Measurements from ENCODE around the gene LRP8.

The LRP8 gene

GRCh38 chr1:53309802-53310201 lies 18.1 kb downstream of the LRP8 start:
- TF ChIP-seq MYC (IDR thresholded peaks at IDR 0.05; ENCODE audit: low read depth, low read length) (no peak), MAX (IDR thresholded peaks at IDR 0.05; ENCODE audit: low read depth, low read length) (no peak), CTCF (IDR thresholded peaks at IDR 0.05; ENCODE audit: low read depth, low read length) (no peak), POLR2A (IDR thresholded peaks at IDR 0.05; ENCODE audit: extremely low read depth, insufficient read length) (no peak)
- no peak overlapping the region for H3K4me3 ChIP-seq (ENCODE audit: low read depth, low read length)
- no peak for DNase-seq (ENCODE audit: low read depth)

GRCh38 chr1:53308506-53308905 lies 19.4 kb downstream of the LRP8 start:
- no peak for TF ChIP-seq MAX (IDR thresholded peaks at IDR 0.05; ENCODE audit: low read depth, low read length)
- no peak for TF ChIP-seq POLR2A (IDR thresholded peaks at IDR 0.05; ENCODE audit: extremely low read depth, insufficient read length)
- TF ChIP-seq CTCF (IDR thresholded peaks at IDR 0.05; ENCODE audit: low read depth, low read length) = no peak
- TF ChIP-seq MYC (IDR thresholded peaks at IDR 0.05; ENCODE audit: low read depth, low read length) = no peak
- no peak for DNase-seq (ENCODE audit: low read depth)
- H3K4me3 ChIP-seq (ENCODE audit: low read depth, low read length) = no peak overlapping the region

GRCh38 chr1:53307037-53307436 lies 20.8 kb downstream of the LRP8 start:
- H3K4me3 ChIP-seq (ENCODE audit: low read depth, low read length) = no peak overlapping the region
- TF ChIP-seq MYC (IDR thresholded peaks at IDR 0.05; ENCODE audit: low read depth, low read length) = no peak
- no peak for TF ChIP-seq POLR2A (IDR thresholded peaks at IDR 0.05; ENCODE audit: extremely low read depth, insufficient read length)
- no peak for TF ChIP-seq MAX (IDR thresholded peaks at IDR 0.05; ENCODE audit: low read depth, low read length)
- TF ChIP-seq CTCF (IDR thresholded peaks at IDR 0.05; ENCODE audit: low read depth, low read length) = no peak
- no peak for DNase-seq (ENCODE audit: low read depth)

GRCh38 chr1:53306168-53306567 lies 21.7 kb downstream of the LRP8 start:
- no peak for TF ChIP-seq MYC (IDR thresholded peaks at IDR 0.05; ENCODE audit: low read depth, low read length)
- no peak for TF ChIP-seq CTCF (IDR thresholded peaks at IDR 0.05; ENCODE audit: low read depth, low read length)
- TF ChIP-seq POLR2A (IDR thresholded peaks at IDR 0.05; ENCODE audit: extremely low read depth, insufficient read length) = no peak
- TF ChIP-seq MAX (IDR thresholded peaks at IDR 0.05; ENCODE audit: low read depth, low read length) = no peak
- H3K4me3 ChIP-seq (ENCODE audit: low read depth, low read length) = no peak overlapping the region
- no peak for DNase-seq (ENCODE audit: low read depth)

- no peak for TF ChIP-seq MYC (IDR thresholded peaks at IDR 0.05; ENCODE audit: low read depth, low read length)
- no peak for TF ChIP-seq POLR2A (IDR thresholded peaks at IDR 0.05; ENCODE audit: extremely low read depth, insufficient read length)
- TF ChIP-seq MAX (IDR thresholded peaks at IDR 0.05; ENCODE audit: low read depth, low read length) = no peak
- no peak for TF ChIP-seq CTCF (IDR thresholded peaks at IDR 0.05; ENCODE audit: low read depth, low read length)
- H3K4me3 ChIP-seq (ENCODE audit: low read depth, low read length) = no peak overlapping the region
- DNase-seq (ENCODE audit: low read depth) = no peak
Observed at GRCh38 chr1:53305650-53306049, 22.2 kb downstream of the LRP8 start.

GRCh38 chr1:53304527-53304926 lies 23.3 kb downstream of the LRP8 start:
- TF ChIP-seq MYC (IDR thresholded peaks at IDR 0.05; ENCODE audit: low read depth, low read length) = no peak
- TF ChIP-seq POLR2A (IDR thresholded peaks at IDR 0.05; ENCODE audit: extremely low read depth, insufficient read length) = no peak
- no peak for TF ChIP-seq CTCF (IDR thresholded peaks at IDR 0.05; ENCODE audit: low read depth, low read length)
- no peak for TF ChIP-seq MAX (IDR thresholded peaks at IDR 0.05; ENCODE audit: low read depth, low read length)
- H3K4me3 ChIP-seq (ENCODE audit: low read depth, low read length) = no peak overlapping the region
- no peak for DNase-seq (ENCODE audit: low read depth)
